Peyer's patch (tissue), 4 donors: ENCODE results near the gene CWC27. TPM values are rescaled to one million over a fixed set of nuclear protein-coding genes. Genes with fewer than 3 reads are reported as not detected.
"Not testable (repeated sequence)": the region's sequence is repeated elsewhere in the genome, so short reads cannot be mapped to it uniquely, and the experiment has no call there.

Experiments
- DNase-seq, 3 donors: peaks; one replicate each; pipeline ENCODE4 v3.0.0-alpha.2; 2017 to 2019
- H3K27ac ChIP-seq, 4 donors: fragments of 200-600 bp; sonication (generic); one replicate each; pipeline ENCODE4 v1.5.1; 2016 to 2019
- H3K27me3 ChIP-seq, 2 donors: fragments of 200-600 bp; sonication (generic); one replicate each; pipeline ENCODE4 v1.5.1; 2019
- H3K36me3 ChIP-seq, 3 donors: fragments of 200-600 bp; sonication (generic); one replicate each; pipeline ENCODE4 v1.5.1; 2016 to 2019
- H3K4me1 ChIP-seq, 4 donors: fragments of 200-600 bp; sonication (generic); one replicate each; pipeline ENCODE4 v1.5.1; 2016 to 2019
- H3K4me3 ChIP-seq, 4 donors: fragments of 200-600 bp; sonication (generic); 1 replicate in 3 of 4; 2 replicates in 1 of 4; pipeline ENCODE4 v1.5.1; 2016 to 2019; ENCODE audit warnings: mild to moderate bottlenecking in 1 of 4
- H3K9me3 ChIP-seq, 4 donors: fragments of 200-600 bp; sonication (generic); one replicate each; pipeline ENCODE4 v1.5.1; 2016 to 2019; ENCODE audit warnings: mild to moderate bottlenecking in 1 of 4
- CTCF ChIP-seq, 6 experiments: fragments of 450-650 bp in 4 of 6; fragments of 200-600 bp in 2 of 6; sonication (generic) in 1 of 6; IDR thresholded peaks; one replicate each; pipeline ENCODE4 v1.5.1; 2017 to 2019; ENCODE audit warnings: antibody characterized with exemption in 6 of 6, mild to moderate bottlenecking in 3 of 6, moderate library complexity in 1 of 6
- POLR2A ChIP-seq, 2 donors: fragments of 450-650 bp; IDR thresholded peaks; one replicate each; pipeline ENCODE4 v1.5.1; 2017; ENCODE audit warnings: antibody characterized with exemption in 2 of 2, mild to moderate bottlenecking in 2 of 2, moderate library complexity in 2 of 2
- total RNA-seq, 4 donors: library from RNA; depleted of rRNA; stranded (reverse); fragments of >200 nt; gene quantifications; one replicate each; pipeline ENCODE4 v1.1.0, GENCODE V29; 2016

The CWC27 gene
- total RNA-seq, 4 donors from 2014 or later: 10.9 to 24.8 (median 13.6) TPM

- H3K27ac ChIP-seq: no peak overlapping the region
- no peak for DNase-seq
- H3K4me1 ChIP-seq: no peaks in the 10 kb centered on the region
- H3K9me3 ChIP-seq: no peaks in the 10 kb centered on the region
- no peaks in the 10 kb centered on the region for H3K36me3 ChIP-seq
- TF ChIP-seq POLR2A (IDR thresholded peaks at IDR 0.05) (no peak), CTCF (IDR thresholded peaks at IDR 0.05) (no peak)
- H3K4me3 ChIP-seq: no peak overlapping the region
- H3K27me3 ChIP-seq: no peaks in the 10 kb centered on the region
These were observed 162.1 kb downstream of the CWC27 start for GRCh38 chr5:64930672-64931318.

- DNase-seq: peak in 1 of 3 donors; percentile 25
- not testable (repeated sequence) for H3K27ac ChIP-seq, H3K36me3 ChIP-seq, H3K4me1 ChIP-seq, H3K27me3 ChIP-seq, H3K9me3 ChIP-seq, H3K4me3 ChIP-seq
These were observed 170.7 kb downstream of the CWC27 start for GRCh38 chr5:64939422-64939771.

GRCh38 chr5:64939772-64940510 is 171.2 kb downstream of the CWC27 start:
- H3K27me3 ChIP-seq: no peaks in the 10 kb centered on the region
- DNase-seq: peak in 2 of 3 donors; percentile 47 to 51
- no peak overlapping the region for H3K27ac ChIP-seq
- H3K4me3 ChIP-seq: peak overlapping the region in 1 of 4 donors; percentile 9
- no peaks in the 10 kb centered on the region for H3K9me3 ChIP-seq
- H3K4me1 ChIP-seq: no peaks in the 10 kb centered on the region
- TF ChIP-seq CTCF (IDR thresholded peaks at IDR 0.05) (no peak), POLR2A (IDR thresholded peaks at IDR 0.05) (no peak)
- H3K36me3 ChIP-seq: no peaks in the 10 kb centered on the region

GRCh38 chr5:64942460-64942859 is 173.7 kb downstream of the CWC27 start:
- no peak overlapping the region for H3K27ac ChIP-seq
- no peaks in the 10 kb centered on the region for H3K4me1 ChIP-seq
- TF ChIP-seq CTCF (IDR thresholded peaks at IDR 0.05): no peak
- TF ChIP-seq POLR2A (IDR thresholded peaks at IDR 0.05): no peak
- H3K4me3 ChIP-seq: no peak overlapping the region
- no peaks in the 10 kb centered on the region for H3K36me3 ChIP-seq
- no peaks in the 10 kb centered on the region for H3K27me3 ChIP-seq
- no peak for DNase-seq
- no peaks in the 10 kb centered on the region for H3K9me3 ChIP-seq

- no peak overlapping the region for H3K4me3 ChIP-seq
- H3K36me3 ChIP-seq: no peaks in the 10 kb centered on the region
- H3K27ac ChIP-seq: no peak overlapping the region
- H3K9me3 ChIP-seq: no peaks in the 10 kb centered on the region
- no peak for TF ChIP-seq POLR2A (IDR thresholded peaks at IDR 0.05)
- no peak for TF ChIP-seq CTCF (IDR thresholded peaks at IDR 0.05)
- DNase-seq: no peak
- no peaks in the 10 kb centered on the region for H3K27me3 ChIP-seq
- H3K4me1 ChIP-seq: no peaks in the 10 kb centered on the region
These were observed 176.1 kb downstream of the CWC27 start for GRCh38 chr5:64944868-64945267.

GRCh38 chr5:64947031-64947430 is 178.3 kb downstream of the CWC27 start:
- Histone ChIP-seq H3K4me3 (no peak overlapping the region), H3K9me3 (no peaks in the 10 kb centered on the region), H3K27me3 (no peaks in the 10 kb centered on the region), H3K4me1 (no peaks in the 10 kb centered on the region), H3K36me3 (no peaks in the 10 kb centered on the region), H3K27ac (no peak overlapping the region)
- TF ChIP-seq POLR2A (IDR thresholded peaks at IDR 0.05): no peak
- TF ChIP-seq CTCF (IDR thresholded peaks at IDR 0.05): no peak
- no peak for DNase-seq
